Bronchial epithelial cell (primary cell): Measurements from ENCODE around the gene ZNG1C. TPM values are rescaled to one million over a fixed set of nuclear protein-coding genes. Genes with fewer than 3 reads are reported as not detected.
"Not testable (repeated sequence)": the region's sequence is repeated elsewhere in the genome, so short reads cannot be mapped to it uniquely, and the experiment has no call there.

Source experiments
- DNase-seq: peaks from one replicate; pipeline ENCODE4 v3.0.0-alpha.2; 2010; ENCODE audit warnings: low read depth
- FAIRE-seq: peaks from 2 replicates; lab custom pipeline; 2011; peaks lifted over from hg19 to GRCh38; lab: Jason Lieb, UNC
- H3K27me3 ChIP-seq: 2 replicates; pipeline ENCODE4 v1.5.1; 2011; ENCODE audit warnings: low read length; ENCODE audit not compliant: control insufficient read depth, insufficient read depth
- H3K36me3 ChIP-seq: 2 replicates; pipeline ENCODE4 v1.5.1; 2011; ENCODE audit warnings: low read length; ENCODE audit not compliant: control insufficient read depth, insufficient read depth
- H3K4me3 ChIP-seq: 2 replicates; pipeline ENCODE4 v1.5.1; 2011; ENCODE audit warnings: mild to moderate bottlenecking, low read depth, low read length, control low read depth
- total RNA-seq: library from RNA; depleted of rRNA; stranded (reverse); fragments of >200 nt; gene quantifications from 2 replicates; pipeline ENCODE4 v1.2.1, GENCODE V29; 2014

ZNG1C gene
- total RNA-seq: 23.2 and 36.1 TPM in 2 replicates

GRCh38 chr9:68241683-68242082 is at the start of gene ZNG1C:
Gene ZNG1C (plus strand): TSS chr9:68241983. CDS start chr9:68242032, 49 bp downstream.
- DNase-seq, H3K4me3 ChIP-seq, H3K36me3 ChIP-seq, FAIRE-seq, H3K27me3 ChIP-seq: not testable (repeated sequence)

- DNase-seq, H3K4me3 ChIP-seq, H3K36me3 ChIP-seq, H3K27me3 ChIP-seq, FAIRE-seq: not testable (repeated sequence)
Measured at GRCh38 chr9:68242437-68242836, 654 bp downstream of the ZNG1C start.

GRCh38 chr9:68281041-68281440 is 39.3 kb downstream of the ZNG1C start:
- H3K4me3 ChIP-seq, H3K36me3 ChIP-seq, DNase-seq, FAIRE-seq, H3K27me3 ChIP-seq: not testable (repeated sequence)

GRCh38 chr9:68302567-68302966 is 60.8 kb downstream of the ZNG1C start, which contains the start of gene FOXD4L3:
Gene FOXD4L3 (plus strand): TSS chr9:68302867. CDS start chr9:68302952, 85 bp downstream.
- not testable (repeated sequence) for H3K36me3 ChIP-seq, DNase-seq, H3K4me3 ChIP-seq, H3K27me3 ChIP-seq, FAIRE-seq

GRCh38 chr9:68303771-68304170 is 62.0 kb downstream of the ZNG1C start:
- DNase-seq, H3K4me3 ChIP-seq, H3K27me3 ChIP-seq, H3K36me3 ChIP-seq, FAIRE-seq: not testable (repeated sequence)

GRCh38 chr9:68304212-68304611 is 62.4 kb downstream of the ZNG1C start:
- not testable (repeated sequence) for H3K27me3 ChIP-seq, H3K36me3 ChIP-seq, FAIRE-seq, DNase-seq, H3K4me3 ChIP-seq

- not testable (repeated sequence) for H3K27me3 ChIP-seq, H3K36me3 ChIP-seq, H3K4me3 ChIP-seq, DNase-seq, FAIRE-seq
Measured at GRCh38 chr9:68304777-68305176, 63.0 kb downstream of the ZNG1C start.

- not testable (repeated sequence) for H3K4me3 ChIP-seq, H3K27me3 ChIP-seq, DNase-seq, FAIRE-seq, H3K36me3 ChIP-seq
Measured at GRCh38 chr9:68305680-68306285, 64.0 kb downstream of the ZNG1C start.

- DNase-seq, H3K27me3 ChIP-seq, H3K4me3 ChIP-seq, FAIRE-seq, H3K36me3 ChIP-seq: not testable (repeated sequence)
Measured at GRCh38 chr9:68306391-68306964, 64.7 kb downstream of the ZNG1C start.

GRCh38 chr9:68307127-68307526 is 65.3 kb downstream of the ZNG1C start:
- DNase-seq, H3K27me3 ChIP-seq, H3K36me3 ChIP-seq, H3K4me3 ChIP-seq, FAIRE-seq: not testable (repeated sequence)

- DNase-seq, FAIRE-seq, H3K27me3 ChIP-seq: not testable (repeated sequence)
Measured at GRCh38 chr9:68307654-68308053, 65.9 kb downstream of the ZNG1C start.

GRCh38 chr9:68311208-68311607 is 69.4 kb downstream of the ZNG1C start:
- not testable (repeated sequence) for FAIRE-seq, DNase-seq, H3K4me3 ChIP-seq, H3K36me3 ChIP-seq, H3K27me3 ChIP-seq

More at GRCh38 chr9:68307654-68308053, 65.9 kb downstream of the ZNG1C start:
- not testable (repeated sequence) for H3K4me3 ChIP-seq, H3K36me3 ChIP-seq

GRCh38 chr9:68318209-68318608 is 76.4 kb downstream of the ZNG1C start:
- not testable (repeated sequence) for H3K4me3 ChIP-seq, H3K27me3 ChIP-seq, FAIRE-seq, H3K36me3 ChIP-seq, DNase-seq

- H3K27me3 ChIP-seq, DNase-seq, H3K4me3 ChIP-seq, H3K36me3 ChIP-seq, FAIRE-seq: not testable (repeated sequence)
Measured at GRCh38 chr9:68323749-68324148, 82.0 kb downstream of the ZNG1C start.
